Osteoblast (primary cell): Measurements from ENCODE around the gene KLHL26. TPM values are rescaled to one million over a fixed set of nuclear protein-coding genes. Genes with fewer than 3 reads are reported as not detected.
A peak's percentile ranks its signal among the peaks of the same experiment; 100 is the strongest.

ENCODE experiments used
- DNase-seq: peaks from one replicate; pipeline ENCODE4 v3.0.0; 2011; ENCODE audit warnings: low spot score, mixed read lengths; ENCODE audit not compliant: insufficient read length; ENCODE audit errors: missing footprints
- H2AFZ ChIP-seq: 2 replicates; pipeline ENCODE4 v1.6.0; 2011; ENCODE audit warnings: mild to moderate bottlenecking, low read length
- H3K27ac ChIP-seq: 2 replicates; pipeline ENCODE4 v1.5.1; 2011; ENCODE audit warnings: mild to moderate bottlenecking, low read depth, low read length, moderate library complexity
- H3K27me3 ChIP-seq: 2 replicates; pipeline ENCODE4 v1.6.0; 2012; ENCODE audit warnings: mild to moderate bottlenecking, control low read depth, inconsistent platforms, low read length, moderate library complexity; ENCODE audit not compliant: insufficient read depth
- H3K36me3 ChIP-seq: 2 replicates; pipeline ENCODE4 v1.5.1; 2011; ENCODE audit warnings: mild to moderate bottlenecking, low read length, control low read depth, moderate library complexity; ENCODE audit not compliant: insufficient read depth
- H3K4me1 ChIP-seq: 2 replicates; pipeline ENCODE4 v1.5.1; 2011; ENCODE audit warnings: mild to moderate bottlenecking, low read length, control low read depth, moderate library complexity; ENCODE audit not compliant: insufficient read depth
- H3K4me2 ChIP-seq: 2 replicates; pipeline ENCODE4 v1.6.0; 2011; ENCODE audit warnings: mild to moderate bottlenecking, low read length; ENCODE audit not compliant: insufficient read depth
- H3K4me3 ChIP-seq: fragments of 200-600 bp; sonication (generic); 3 replicates; pipeline ENCODE4 v1.5.1; 2012; ENCODE audit warnings: mild to moderate bottlenecking, low read length, inconsistent platforms; ENCODE audit not compliant: insufficient read depth
- H3K79me2 ChIP-seq: 2 replicates; pipeline ENCODE4 v1.6.0; 2012; ENCODE audit warnings: mild to moderate bottlenecking, low read length, control low read depth, inconsistent platforms; ENCODE audit not compliant: insufficient read depth
- H3K9me3 ChIP-seq: 2 replicates; pipeline ENCODE4 v1.5.1; 2011; ENCODE audit warnings: low read depth, low read length, control low read depth
- H4K20me1 ChIP-seq: 2 replicates; pipeline ENCODE4 v1.6.0; 2012; ENCODE audit warnings: mild to moderate bottlenecking, low read length, control low read depth; ENCODE audit not compliant: insufficient read depth
- CTCF ChIP-seq: IDR thresholded peaks from 2 replicates; pipeline ENCODE4 v1.5.1; 2011; ENCODE audit warnings: mild to moderate bottlenecking, low read depth, low read length, moderate library complexity; ENCODE audit errors: extremely low read depth
- total RNA-seq: library from RNA; depleted of rRNA; stranded (reverse); fragments of >200 nt; gene quantifications from 2 replicates; pipeline ENCODE4 v1.2.3, GENCODE V29; 2012

Gene KLHL26
- total RNA-seq, 1 donor: 5.1 TPM

GRCh38 chr19:18648973-18649315 is 12.1 kb downstream of the KLHL26 start:
- Histone ChIP-seq H3K27me3 (no peaks in the 10 kb centered on the region), H3K36me3 (peaks cover 1% of the 10 kb centered on the region), H3K79me2 (peaks cover 64% of the 10 kb centered on the region), H4K20me1 (no peaks in the 10 kb centered on the region), H3K4me3 (peak overlapping the region; percentile 54), H3K4me1 (peaks cover 45% of the 10 kb centered on the region), H2AFZ (no peak overlapping the region), H3K4me2 (peak overlapping the region; percentile 84), H3K9me3 (peaks cover 2% of the 10 kb centered on the region), H3K27ac (peak overlapping the region; percentile 100)
- no peak for TF ChIP-seq CTCF
- DNase-seq: peak; percentile 66

- Histone ChIP-seq H3K4me1 (peaks cover 42% of the 10 kb centered on the region), H3K27ac (peak overlapping the region; percentile 100), H3K4me2 (peak overlapping the region; percentile 84), H3K4me3 (peak overlapping the region; percentile 54), H2AFZ (peak overlapping the region; percentile 68), H4K20me1 (no peaks in the 10 kb centered on the region), H3K9me3 (no peaks in the 10 kb centered on the region), H3K79me2 (peaks cover 63% of the 10 kb centered on the region), H3K36me3 (no peaks in the 10 kb centered on the region), H3K27me3 (no peaks in the 10 kb centered on the region)
- TF ChIP-seq CTCF: no peak
- peak; percentile 90 for DNase-seq
These were observed 12.7 kb downstream of the KLHL26 start for GRCh38 chr19:18649371-18650020.

GRCh38 chr19:18650021-18650390 is 13.2 kb downstream of the KLHL26 start:
- H3K4me1 ChIP-seq: peaks cover 37% of the 10 kb centered on the region
- peak overlapping the region; percentile 100 for H3K27ac ChIP-seq
- H3K36me3 ChIP-seq: no peaks in the 10 kb centered on the region
- H3K4me3 ChIP-seq: peak overlapping the region; percentile 54
- DNase-seq: peak; percentile 96
- H4K20me1 ChIP-seq: no peaks in the 10 kb centered on the region
- H3K4me2 ChIP-seq: peak overlapping the region; percentile 84
- H3K9me3 ChIP-seq: no peaks in the 10 kb centered on the region
- no peak for TF ChIP-seq CTCF
- peaks cover 62% of the 10 kb centered on the region for H3K79me2 ChIP-seq
- H3K27me3 ChIP-seq: no peaks in the 10 kb centered on the region
- peak overlapping the region; percentile 68 for H2AFZ ChIP-seq

- H3K27ac ChIP-seq: peak overlapping the region; percentile 100
- H4K20me1 ChIP-seq: no peaks in the 10 kb centered on the region
- no peak for TF ChIP-seq CTCF
- no peaks in the 10 kb centered on the region for H3K36me3 ChIP-seq
- H3K27me3 ChIP-seq: no peaks in the 10 kb centered on the region
- peak overlapping the region; percentile 68 for H2AFZ ChIP-seq
- DNase-seq: peak; percentile 97
- H3K4me2 ChIP-seq: peak overlapping the region; percentile 84
- no peaks in the 10 kb centered on the region for H3K9me3 ChIP-seq
- peak overlapping the region; percentile 54 for H3K4me3 ChIP-seq
- peaks cover 33% of the 10 kb centered on the region for H3K4me1 ChIP-seq
- H3K79me2 ChIP-seq: peaks cover 59% of the 10 kb centered on the region
These were observed 13.7 kb downstream of the KLHL26 start for GRCh38 chr19:18650468-18651041.
